HG03135 (cell line): ENCODE results near the gene DEAF1.
A peak's percentile ranks its signal among the peaks of the same experiment; 100 is the strongest.

Experiments used
- ATAC-seq: cut with Tn5 transposase; IDR thresholded peaks from one replicate; pipeline ENCODE4 v1.9.1; 2021; ENCODE audit warnings: mild to moderate bottlenecking, moderate library complexity; ENCODE audit not compliant: unreplicated experiment

Gene DEAF1

DNA sequence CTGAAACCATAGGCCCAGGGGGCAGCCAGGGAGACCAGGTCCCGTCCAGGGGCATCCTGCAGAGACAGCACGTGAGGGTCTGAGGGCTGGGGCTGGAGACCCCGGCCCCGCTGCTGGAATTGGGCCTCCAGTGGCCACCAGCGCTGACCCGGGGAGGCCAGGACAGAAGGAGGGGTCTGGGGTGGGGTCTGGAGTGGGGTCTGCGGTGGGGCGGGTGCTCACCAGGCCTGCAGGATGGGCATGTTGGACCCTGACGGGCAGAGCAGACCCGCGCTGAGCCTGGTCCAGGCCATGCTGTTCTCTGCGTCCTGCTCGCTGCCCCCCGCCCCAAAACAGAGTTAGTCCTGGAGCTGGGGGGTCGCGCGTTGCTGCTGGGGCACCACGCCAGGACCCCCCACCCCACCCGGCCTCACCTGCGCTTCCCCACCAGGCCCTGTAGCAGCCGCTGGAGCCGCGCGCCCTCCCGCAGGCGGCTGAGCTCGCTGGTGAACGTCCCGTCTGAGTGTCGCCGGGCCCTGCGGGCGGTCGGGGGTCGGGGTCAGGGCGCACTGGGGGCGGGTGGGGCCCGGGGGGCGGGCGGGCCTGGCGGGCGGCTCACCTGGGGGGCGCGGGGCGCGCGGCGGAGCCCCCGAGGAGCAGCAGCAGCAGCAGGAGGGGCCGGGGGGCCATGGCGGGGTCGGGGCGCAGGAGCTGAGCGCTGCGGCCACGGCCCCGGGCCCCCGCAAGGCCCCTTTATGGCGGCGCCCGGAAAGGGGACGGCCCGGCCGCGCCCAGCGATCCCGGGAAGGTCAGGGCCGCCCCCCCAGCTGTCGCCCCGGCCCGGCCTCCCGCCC is 68.3 kb downstream of the DEAF1 start, which contains the start of gene SCT:
TSS of gene SCT (minus strand) at position 707 of the 833 bp plus-strand sequence. CDS start at position 669, 38 bp downstream.
- no peak for ATAC-seq

DNA sequence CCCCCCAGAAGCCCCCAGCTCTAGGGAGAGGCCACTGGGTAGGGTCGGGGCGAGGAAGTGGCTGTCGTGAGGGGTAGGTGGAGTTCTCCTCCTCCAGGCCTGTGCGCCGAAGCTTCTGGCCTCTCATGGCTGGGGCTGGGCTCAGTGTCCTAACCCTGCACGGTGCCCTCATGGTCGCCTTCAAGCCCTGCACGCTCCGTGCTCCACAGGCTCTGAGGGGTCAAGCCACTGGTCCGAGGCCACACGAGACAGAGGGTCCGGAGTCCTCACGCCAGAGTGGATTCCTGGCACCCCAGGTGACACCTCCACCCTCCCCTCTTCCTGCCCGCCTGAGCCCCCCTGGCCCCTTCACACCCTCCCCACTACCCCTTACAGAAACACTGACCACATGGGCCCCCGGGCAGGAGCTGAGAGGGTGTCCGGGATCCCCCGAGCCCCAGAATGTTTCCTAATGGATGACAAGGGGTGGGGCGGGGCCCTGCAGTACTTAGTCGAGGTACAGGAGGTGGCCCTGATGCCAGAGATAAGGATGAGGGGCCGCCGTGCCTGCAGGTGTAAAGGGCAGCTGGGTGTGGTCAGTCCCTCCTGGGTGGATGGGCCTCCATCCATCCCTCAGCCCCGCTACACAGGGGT is 69.3 kb downstream of the DEAF1 start:
- ATAC-seq, result no peak

DNA sequence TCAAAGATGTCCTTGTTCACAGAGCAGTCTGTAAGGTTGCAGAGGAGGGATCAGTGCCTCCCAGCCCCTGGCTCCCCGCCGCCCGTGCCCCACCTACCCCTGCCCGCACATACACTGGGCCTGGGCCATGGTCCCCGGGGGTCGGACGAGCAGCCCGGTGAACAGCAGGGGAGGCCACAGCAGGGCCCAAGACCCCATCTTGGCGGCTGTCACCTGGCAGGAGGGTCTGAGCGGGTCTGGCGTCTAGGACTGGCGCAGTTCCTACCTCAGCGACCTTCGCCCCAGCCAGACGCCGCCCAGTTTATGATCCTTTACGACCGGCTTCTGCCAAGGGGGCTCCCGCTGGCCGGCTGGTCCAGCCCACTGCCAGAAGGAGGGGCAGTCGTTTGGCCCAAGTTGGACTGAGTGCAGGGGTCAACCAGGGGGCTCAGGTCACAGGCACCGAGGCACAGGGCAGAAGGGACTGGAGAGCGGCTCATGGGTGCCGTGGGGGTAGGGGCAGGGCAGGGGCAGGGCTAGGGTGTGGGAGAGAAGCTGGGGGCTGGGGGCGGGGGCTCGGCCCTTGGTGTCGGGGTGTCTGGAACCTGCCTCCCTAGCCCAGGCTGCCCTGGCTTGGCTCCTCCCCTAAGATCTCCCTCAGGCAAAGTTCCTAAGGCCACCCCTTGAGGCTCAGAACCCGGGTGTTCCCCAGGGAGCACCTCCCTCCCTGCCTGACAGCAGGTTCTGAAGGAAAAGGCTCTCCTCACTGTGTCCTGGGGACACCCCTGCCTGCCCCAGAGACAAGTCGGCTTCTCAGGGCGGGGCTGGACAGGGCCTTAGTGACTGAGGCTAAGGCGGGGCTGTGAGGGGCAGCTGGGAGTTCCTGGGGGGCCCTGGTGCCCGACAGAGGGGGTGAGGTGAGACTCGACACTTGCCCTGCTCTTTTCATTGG is 70.1 kb downstream of the DEAF1 start, which contains the start of gene CDHR5:
TSS of gene CDHR5 (minus strand) at position 251 of the 931 bp plus-strand sequence. CDS start at position 198, 53 bp downstream.
- no peak for ATAC-seq

DNA sequence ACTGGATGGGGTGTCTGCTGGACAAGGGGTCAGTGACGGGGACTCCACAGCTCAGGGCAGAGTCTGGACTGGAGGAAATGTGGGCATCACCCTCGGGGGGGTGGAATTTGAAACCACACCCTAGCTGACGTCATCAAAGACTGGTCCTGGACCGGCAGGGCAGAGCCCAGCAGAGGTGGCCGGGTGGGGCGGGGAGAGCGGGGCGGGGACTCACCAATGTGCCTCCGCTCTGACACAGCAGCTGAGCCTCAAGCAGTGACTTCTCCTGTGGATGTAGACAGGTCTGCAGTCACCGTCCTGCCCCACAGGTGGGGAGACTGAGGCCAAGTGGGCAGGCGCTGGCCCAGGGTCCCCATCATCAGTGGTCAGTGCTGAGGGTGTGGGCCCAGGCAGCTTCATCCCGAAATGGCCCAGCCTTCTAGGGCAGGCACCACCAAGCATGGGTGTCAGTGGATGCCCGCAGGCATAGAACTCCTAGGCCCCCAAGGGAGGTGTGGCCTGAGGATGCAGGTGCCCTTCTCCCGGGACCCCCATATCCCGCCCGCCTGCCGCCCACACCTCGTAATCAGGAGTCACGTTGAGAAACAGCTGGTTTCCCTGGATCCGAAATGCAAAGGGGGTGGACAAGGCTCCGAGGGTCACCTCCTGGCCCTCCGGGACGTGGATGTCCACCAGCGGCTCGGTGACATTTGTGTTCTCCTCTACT is 70.9 kb downstream of the DEAF1 start:
- ATAC-seq, result no peak

DNA sequence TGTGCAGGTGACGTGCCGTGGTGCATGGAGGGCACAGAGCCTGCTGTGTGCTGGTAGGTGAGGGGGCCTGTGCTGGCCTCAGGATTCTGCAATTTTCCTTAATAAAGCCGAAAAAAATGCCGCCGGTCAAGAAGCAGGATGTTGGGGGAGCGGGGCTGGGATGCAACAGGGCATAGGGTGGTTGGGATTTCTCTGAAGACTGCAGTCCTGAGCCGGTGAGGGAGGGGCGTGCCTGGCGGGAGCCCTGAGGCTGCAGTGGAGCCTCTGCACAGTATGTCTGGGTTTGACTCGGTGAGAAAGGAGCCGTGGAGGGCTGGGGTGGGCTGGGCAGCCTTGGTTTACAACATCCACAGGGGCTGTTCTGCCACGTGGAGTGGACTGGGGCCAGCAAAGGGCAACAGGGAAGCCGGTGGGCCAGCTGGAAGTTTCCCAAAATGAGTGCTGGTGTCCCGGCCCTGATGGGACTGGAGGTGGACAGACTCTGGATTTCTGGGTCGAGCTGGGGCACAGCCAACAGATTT is 71.6 kb downstream of the DEAF1 start:
- no peak for ATAC-seq

DNA sequence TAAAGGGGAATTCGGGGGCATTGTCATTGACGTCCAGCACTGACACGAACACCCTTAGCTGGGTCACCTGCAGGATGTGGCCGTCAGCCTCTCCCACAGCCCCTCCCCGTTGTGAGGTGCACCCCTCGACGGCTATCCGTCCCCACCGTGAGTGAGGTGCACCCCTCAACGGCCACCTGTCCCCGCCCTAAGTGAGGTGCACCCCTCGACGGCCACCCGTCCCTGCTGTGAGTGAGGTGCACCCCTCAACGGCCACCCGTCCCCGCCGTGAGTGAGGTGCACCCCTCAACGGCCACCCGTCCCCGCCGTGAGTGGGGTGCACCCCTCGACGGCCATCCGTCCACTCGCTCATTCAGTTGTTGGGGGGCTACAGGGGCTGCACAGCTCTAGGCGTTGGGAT is 73.2 kb downstream of the DEAF1 start:
- ATAC-seq, result no peak

DNA sequence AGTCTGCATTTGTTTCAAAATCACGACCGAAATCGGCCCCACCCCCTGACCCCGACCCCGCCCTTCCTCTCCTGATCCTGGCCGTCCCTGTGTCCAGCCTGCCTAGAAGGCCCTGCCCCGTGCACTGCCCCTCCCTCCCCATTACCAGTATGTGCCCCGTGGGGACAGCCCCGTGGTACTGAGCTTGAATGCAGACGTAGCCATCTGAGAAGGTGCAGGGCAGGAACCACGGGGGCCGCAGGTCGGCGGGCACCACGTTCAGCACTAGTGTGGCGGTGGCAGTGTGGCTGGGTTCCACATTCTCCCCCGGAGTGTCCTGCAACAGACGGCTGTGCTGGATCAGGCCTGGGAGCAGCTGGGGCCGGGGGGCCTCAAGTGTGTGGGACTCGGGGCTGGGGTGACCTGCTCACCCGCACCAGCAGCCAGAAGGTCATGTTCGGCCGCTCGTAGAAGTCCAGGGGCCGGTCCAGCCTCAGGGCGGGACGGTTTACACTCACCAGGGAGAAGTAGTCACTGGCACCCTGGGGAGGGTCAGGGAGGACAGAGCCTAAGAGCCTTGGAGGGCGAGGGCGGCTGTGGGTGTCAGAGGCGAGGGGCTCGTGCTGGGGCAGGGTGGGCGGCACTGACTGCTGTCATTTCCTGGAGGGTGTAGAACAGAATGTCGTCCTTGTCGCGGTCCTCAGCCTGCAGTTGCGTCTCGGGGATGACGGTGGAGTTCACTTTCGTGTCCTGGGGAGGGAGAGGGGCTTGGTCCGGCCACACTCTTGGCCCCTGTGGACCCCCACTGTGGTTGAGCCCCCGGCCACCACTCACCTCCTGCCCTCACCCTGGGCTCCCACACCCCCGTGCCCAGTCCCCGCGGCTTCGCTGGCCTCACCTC is 73.8 kb downstream of the DEAF1 start:
- no peak for ATAC-seq

DNA sequence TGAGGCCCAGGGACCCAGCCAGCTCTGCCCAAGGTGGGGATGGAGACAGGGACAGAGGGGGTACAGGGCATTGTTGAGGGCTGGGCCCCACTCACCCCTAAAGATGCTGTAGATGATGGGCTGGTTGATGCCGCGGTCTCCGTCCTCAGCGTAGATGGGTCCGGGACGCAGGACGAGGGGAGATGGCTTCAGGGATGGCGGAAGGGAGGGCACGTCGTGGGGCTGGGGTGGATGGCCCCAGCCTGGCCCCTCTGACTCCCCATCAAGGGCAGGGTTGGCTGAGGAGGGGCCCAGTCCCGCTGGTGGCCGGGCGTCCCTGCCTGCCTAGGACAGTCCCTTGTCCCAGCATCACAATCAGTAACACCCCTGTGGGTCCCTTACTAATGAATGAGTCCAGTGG is 74.8 kb downstream of the DEAF1 start:
- no peak for ATAC-seq

DNA sequence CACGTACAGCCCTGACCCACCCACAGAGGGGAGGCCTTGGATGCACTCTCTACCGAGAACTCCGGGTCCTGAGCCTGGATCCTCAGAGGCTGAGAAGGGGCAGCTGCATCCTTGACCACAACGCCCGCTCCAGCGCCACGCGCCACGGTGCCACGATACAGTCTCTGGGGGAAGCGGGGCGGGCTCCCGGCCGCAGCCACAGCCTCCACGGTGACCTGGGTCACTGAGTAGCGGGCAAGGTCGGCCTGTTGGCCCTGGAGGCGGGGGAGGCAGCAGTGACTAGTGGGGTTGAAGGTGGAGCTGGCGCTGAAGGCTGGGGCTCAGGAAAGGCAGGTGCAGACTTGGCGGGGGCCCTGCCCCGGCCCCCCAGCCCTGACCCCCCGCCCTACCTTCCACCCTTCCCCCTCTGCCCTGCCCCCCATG is 75.4 kb downstream of the DEAF1 start:
- ATAC-seq, result no peak

DNA sequence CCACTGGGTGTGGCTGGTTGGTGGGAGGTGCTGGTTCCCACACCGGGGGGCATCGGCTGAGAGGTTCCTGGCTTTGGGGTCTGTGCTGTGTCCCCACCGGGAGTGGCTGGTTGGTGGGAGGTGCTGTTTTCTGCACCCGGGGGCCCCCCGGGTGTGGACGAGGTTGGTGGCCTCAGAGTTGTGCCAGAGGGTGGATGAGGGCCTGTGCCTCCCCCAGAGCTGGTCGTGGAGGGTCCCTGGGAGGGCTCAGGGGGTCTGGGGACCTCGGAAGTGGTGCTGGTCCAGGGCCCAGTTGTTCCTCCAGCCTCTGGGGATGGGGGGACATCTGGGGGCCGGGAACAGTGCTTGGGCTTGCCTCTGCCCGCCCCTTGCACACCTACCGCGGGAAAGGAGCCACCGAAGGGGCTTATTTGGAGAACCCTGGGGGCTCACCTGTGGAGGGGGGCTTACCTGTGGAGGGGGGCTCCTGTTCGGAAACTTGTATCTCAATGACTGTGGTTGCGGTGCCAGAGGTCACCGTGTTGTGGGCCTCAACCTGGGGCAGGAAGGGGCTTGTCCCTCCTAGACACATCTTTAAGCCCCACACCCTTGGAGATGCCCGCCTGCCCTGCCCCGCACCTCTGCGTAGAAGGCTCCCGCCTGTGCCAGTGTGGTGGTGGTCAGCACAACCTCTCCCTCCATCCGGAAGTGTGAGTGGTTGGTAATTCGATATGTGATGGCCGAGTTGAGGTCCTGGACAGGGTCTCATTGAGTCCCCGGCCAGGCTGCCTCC is 76.0 kb downstream of the DEAF1 start:
- no peak for ATAC-seq

DNA sequence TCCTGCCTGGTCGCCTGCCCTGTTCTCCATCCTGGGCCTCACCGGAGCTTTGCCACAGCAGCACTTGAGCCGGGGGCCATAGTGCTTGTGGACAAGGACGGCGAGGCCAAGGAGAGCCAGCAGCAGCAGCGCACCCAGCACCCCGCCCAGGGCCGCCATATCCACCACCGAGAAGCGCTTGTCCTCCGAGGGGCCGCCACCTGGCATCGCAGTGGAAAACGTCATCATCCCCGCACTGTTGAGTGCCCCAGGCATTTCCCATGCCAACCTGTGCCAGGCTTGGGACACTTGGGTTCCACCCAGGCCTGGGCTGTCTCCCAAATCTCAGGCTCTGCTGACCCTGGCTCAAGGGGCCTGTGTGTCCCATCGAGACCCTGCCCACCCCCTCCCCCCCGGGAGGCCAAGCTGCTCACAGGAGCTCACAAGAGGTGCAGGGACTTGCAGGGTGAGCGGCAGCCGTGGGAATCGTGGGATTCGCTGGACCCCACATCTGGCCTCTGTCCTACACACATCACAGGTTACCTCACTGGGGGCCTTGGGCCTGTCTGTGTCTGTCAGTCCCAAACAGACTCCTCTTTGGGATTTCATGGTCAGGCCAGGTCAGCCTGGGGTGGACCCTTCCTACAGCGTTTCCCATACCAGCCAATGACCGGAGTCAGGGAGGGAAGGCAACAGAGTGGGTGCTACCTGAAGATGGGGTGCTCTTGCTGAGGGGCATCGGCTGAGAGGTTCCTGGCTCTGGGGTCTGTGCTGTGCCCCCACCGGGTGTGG is 76.9 kb downstream of the DEAF1 start:
- ATAC-seq, result no peak

DNA sequence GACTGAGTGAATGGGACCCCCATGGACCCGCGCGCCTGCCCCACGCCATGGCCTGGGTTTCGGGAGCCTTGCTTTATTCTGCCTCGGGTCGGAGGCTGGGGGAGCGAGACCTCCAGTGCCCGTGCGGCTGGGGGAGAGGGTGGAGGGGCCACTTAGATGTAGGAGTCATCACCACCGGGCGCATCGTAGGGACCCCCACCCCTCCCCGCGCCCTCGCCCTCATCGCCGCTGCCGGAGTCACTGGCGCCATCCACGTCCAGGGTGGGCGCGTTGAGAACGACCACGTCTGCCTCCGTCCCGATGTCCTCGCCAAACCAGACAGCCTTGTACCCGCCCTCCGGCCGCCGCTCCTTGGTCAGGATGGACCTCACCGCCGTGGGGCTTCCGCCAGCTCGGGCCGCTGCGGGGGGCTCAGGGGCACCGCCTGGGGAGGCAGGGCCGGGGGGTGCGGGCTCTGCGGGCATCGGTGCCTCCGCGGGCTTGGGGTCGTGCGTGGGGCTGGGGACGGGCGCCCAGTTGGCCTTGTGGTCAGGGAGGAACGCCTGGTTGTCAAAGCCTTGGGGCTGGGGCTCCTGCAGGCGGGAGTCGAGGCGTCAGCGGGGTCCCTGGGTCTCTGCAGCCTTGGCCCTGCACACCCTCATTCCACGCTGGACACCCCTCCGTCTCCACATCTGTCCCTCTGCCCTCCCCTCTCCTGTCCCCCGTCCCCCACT is 77.7 kb downstream of the DEAF1 start:
- ATAC-seq, result no peak

DNA sequence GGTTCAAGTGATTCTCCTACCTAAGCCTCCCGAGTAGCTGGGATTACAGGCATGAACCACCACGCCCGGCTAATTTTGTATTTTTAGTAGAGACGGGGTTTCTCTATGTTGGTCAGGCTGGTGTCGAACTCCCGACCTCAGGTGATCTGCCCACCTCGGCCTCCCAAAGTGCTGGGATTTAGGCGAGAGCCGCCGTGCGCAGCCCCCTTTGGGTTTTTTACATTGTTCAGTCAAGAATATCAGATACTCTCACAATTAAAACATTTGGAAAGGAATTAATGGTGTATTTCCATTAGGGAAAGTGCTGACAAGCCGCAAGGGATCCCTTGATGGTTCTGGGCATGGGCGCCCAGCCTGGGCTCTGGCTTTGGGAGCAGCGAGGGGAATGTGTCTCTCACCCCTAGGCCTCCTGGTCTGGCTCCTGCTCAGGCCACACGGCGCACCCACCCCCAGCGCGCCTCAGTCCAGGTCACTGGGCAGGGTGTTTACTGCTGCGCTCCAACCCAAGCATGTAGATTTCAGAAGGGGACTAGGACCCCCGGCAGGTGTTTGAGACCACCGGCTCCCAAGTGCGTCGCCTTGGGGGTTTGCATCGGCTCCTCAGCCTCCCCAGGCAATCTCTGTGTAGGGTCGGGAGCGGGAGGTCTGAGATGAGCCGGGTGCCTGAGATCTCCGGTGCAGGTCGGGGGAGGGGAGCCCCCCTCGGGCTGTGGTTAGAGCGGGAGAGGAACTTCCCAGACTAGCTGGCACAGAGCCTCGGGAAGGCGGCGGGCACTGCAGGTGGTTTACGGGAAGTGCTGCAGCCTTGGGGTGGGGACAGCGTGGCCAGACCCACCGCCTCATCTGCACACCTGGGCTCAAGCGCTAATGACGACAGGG is 78.5 kb downstream of the DEAF1 start:
- no peak for ATAC-seq

DNA sequence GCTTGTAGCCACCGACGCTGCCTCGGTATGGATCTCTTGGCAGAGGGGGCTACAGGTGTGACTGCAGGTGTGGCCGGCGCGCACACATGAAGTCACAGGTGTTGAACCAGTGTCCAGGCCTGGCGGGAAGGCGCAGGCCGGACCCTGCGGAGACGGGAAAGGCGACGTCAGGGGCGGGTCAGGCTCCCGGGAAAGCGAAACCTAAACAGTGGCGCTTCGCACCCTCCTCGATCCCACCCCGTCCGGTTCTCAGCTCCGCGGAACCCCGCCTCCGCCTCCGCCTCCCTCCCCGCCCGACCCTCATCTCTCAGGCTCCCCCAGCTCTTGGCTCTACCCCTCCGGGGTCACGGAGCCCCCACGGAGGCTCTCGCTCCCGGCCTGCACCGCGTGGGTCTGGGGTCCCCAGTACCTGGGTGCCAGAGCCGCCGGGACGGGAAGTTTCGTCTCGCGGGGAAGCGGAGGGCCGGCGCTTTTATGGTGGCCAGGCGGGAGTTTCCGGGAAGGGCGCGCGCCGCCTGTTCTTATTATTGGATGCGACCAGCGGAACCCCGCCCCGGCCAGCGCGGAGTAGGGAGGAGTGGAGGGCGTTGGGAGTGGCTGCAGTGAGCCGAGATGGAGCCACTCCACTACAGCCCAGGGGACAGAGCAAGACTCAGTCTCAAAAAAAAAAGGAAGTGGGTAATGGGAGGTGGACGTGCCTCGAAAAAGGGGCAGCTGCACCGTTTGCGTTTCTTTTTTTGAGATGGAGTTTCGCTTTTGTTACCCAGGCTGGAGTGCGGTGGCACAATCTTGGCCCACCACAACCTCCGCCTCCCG is 79.3 kb downstream of the DEAF1 start, which contains the start of gene IRF7:
TSS of gene IRF7 (minus strand) at position 447 of the 816 bp plus-strand sequence. CDS start 586 bp downstream, outside the sequence.
- ATAC-seq, result peak; percentile 70
